ENCODE results near the gene CCS.

CCS gene

DNA sequence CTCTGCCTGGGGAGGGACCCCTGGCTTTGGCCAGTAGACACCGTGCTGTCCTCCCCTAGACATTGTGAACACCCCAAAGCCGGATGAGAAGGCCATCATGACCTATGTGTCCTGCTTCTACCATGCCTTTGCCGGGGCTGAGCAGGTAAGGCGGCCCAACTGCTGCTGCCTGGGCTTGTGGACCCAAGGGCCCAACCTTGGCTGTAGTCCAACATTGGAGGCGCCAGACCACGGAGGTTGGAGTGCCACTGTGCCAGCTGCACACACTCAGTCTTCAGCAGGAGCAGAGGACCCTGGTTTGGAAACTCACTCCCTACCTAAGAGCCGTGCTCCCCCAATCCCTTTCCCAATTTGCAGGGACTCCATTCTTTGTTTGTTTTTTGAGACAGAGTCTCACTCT, 36.9 kb upstream of the CCS start:
- no peak overlapping the region for H3K27ac ChIP-seq (ENCODE audit: extremely low read depth, low read depth, low read length)
- H3K4me1 ChIP-seq (ENCODE audit: control insufficient read depth, insufficient read depth, low read length) = no peaks in the 10 kb centered on the region
- ChIA-PET POLR2A (no interaction called here), CTCF (no interaction called here)
- H3K36me3 ChIP-seq (ENCODE audit: control insufficient read depth in 2 of 2, insufficient read depth in 1 of 2, low read length in 2 of 2) = no peaks in the 10 kb centered on the region
- no peaks in the 10 kb centered on the region for H3K9me3 ChIP-seq (ENCODE audit: control insufficient read depth, insufficient read depth, low read depth, low read length)
- TF ChIP-seq ZNF302 (tag by site-specific recombination; IDR thresholded peaks at IDR 0.05; ENCODE audit: low read depth) (no peak), YY2 (tag by site-specific recombination; IDR thresholded peaks at IDR 0.05) (no peak), ZNF239 (tag by site-specific recombination; IDR thresholded peaks at IDR 0.05) (no peak), ZNF654 (tag by site-specific recombination; IDR thresholded peaks at IDR 0.05; ENCODE audit: low read depth) (no peak), ZBTB20 (tag by site-specific recombination; IDR thresholded peaks at IDR 0.05) (no peak), KLF9 (tag by site-specific recombination; IDR thresholded peaks at IDR 0.05; ENCODE audit: low read depth) (no peak), ZNF843 (tag by site-specific recombination; IDR thresholded peaks at IDR 0.05) (no peak), ZNF529 (tag by site-specific recombination; IDR thresholded peaks at IDR 0.05; ENCODE audit: insufficient replicate concordance) (no peak)
- no peak overlapping the region for H3K4me3 ChIP-seq (ENCODE audit: low read depth, low read length)

DNA sequence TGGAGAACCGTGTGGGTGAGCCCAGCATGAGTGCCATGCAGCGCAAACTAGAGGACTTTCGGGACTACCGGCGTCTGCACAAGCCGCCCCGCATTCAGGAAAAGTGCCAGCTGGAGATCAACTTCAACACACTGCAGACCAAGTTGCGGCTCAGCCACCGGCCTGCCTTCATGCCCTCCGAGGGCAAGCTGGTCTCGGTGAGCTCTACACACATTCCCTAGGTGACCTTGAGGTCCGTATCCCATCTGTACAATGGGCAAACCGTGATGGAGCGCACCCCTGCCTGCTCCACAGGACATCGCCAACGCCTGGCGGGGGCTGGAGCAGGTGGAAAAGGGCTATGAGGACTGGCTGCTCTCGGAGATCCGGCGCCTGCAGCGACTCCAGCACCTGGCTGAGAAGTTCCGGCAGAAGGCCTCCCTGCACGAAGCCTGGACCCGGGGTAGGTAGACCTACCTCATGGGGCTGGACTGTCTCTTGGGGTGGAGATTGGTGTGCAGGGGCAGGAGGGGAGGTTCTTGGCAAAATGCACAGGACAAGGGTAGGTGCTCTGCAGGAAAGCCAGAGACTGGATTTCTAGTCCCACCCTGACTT, 35.2 kb upstream of the CCS start:
- no peak overlapping the region for H3K4me3 ChIP-seq (ENCODE audit: low read depth, low read length)
- no peaks in the 10 kb centered on the region for H3K36me3 ChIP-seq (ENCODE audit: control insufficient read depth in 2 of 2, insufficient read depth in 1 of 2, low read length in 2 of 2)
- TF ChIP-seq ZSCAN4 (tag by site-specific recombination; IDR thresholded peaks at IDR 0.05) = no peak
- no peak for TF ChIP-seq ZBTB49 (tag by site-specific recombination; IDR thresholded peaks at IDR 0.05; ENCODE audit: low read depth)
- TF ChIP-seq KLF9 (tag by site-specific recombination; IDR thresholded peaks at IDR 0.05; ENCODE audit: low read depth) = no peak
- no peak for TF ChIP-seq ZNF155 (tag by site-specific recombination; IDR thresholded peaks at IDR 0.05)
- TF ChIP-seq REPIN1 (tag by site-specific recombination; IDR thresholded peaks at IDR 0.05; ENCODE audit: low read depth) = no peak
- TF ChIP-seq ZNF157 (tag by site-specific recombination; IDR thresholded peaks at IDR 0.05) = no peak
- TF ChIP-seq ZNF202 (tag by site-specific recombination; IDR thresholded peaks at IDR 0.05; ENCODE audit: borderline replicate concordance) = no peak
- no peak for TF ChIP-seq ZBTB44 (tag by site-specific recombination; IDR thresholded peaks at IDR 0.05)
- TF ChIP-seq KLF16 (tag by site-specific recombination; IDR thresholded peaks at IDR 0.05) = no peak
- no peak for TF ChIP-seq YY2 (tag by site-specific recombination; IDR thresholded peaks at IDR 0.05)
- no peak for TF ChIP-seq ZNF146 (tag by site-specific recombination; IDR thresholded peaks at IDR 0.05)
- no peak for TF ChIP-seq ZNF623 (tag by site-specific recombination; IDR thresholded peaks at IDR 0.05)
- TF ChIP-seq ZNF404 (tag by site-specific recombination; IDR thresholded peaks at IDR 0.05) = no peak
- H3K4me1 ChIP-seq (ENCODE audit: control insufficient read depth, insufficient read depth, low read length) = no peaks in the 10 kb centered on the region
- POLR2A ChIA-PET = no interaction called here
- CTCF ChIA-PET = interaction anchor here (0.6 kb wide), 1 partner anchor 20 kb away, joined by 3 read pairs; no protein-coding TSS in a partner anchor
- no peak overlapping the region for H3K27ac ChIP-seq (ENCODE audit: extremely low read depth, low read depth, low read length)
- no peaks in the 10 kb centered on the region for H3K9me3 ChIP-seq (ENCODE audit: control insufficient read depth, insufficient read depth, low read depth, low read length)
